Thyroid gland (tissue), 4 donors: ENCODE data around the gene MACIR. TPM values are rescaled to one million over a fixed set of nuclear protein-coding genes. Genes with fewer than 3 reads are reported as not detected.
A peak's percentile ranks its signal among the peaks of the same experiment; 100 is the strongest.

ENCODE experiments used
- DNase-seq, 2 donors: peaks; one replicate each; pipeline ENCODE4 v3.0.0-alpha.2; 2019
- H3K27ac ChIP-seq, 3 donors: fragments of 200-600 bp; sonication (generic); 1 replicate in 2 of 3; 2 replicates in 1 of 3; pipeline ENCODE4 v1.5.1; 2016 to 2019; ENCODE audit warnings: mild to moderate bottlenecking in 1 of 3, moderate library complexity in 1 of 3
- H3K27me3 ChIP-seq: fragments of 200-600 bp; sonication (generic); one replicate; pipeline ENCODE4 v1.5.1; 2019
- H3K36me3 ChIP-seq, 2 donors: fragments of 200-600 bp; sonication (generic); one replicate each; pipeline ENCODE4 v1.5.1; 2016 to 2019
- H3K4me1 ChIP-seq, 2 donors: fragments of 200-600 bp; sonication (generic); one replicate each; pipeline ENCODE4 v1.5.1; 2017 to 2019
- H3K4me3 ChIP-seq, 3 donors: fragments of 200-600 bp; sonication (generic); replicated peaks in 1 of 3; 1 replicate in 2 of 3; 2 replicates in 1 of 3; pipeline ENCODE4 v1.5.1; 2016; ENCODE audit warnings: mild to moderate bottlenecking in 1 of 3
- H3K9me3 ChIP-seq: fragments of 200-600 bp; sonication (generic); one replicate; pipeline ENCODE4 v1.5.1; 2017
- CTCF ChIP-seq, 6 experiments: fragments of 200-600 bp in 3 of 6; fragments of 450-650 bp in 3 of 6; sonication (generic) in 3 of 6; IDR thresholded peaks; one replicate each; pipeline ENCODE4 v1.5.1; 2016 to 2019; ENCODE audit warnings: antibody characterized with exemption in 6 of 6, mild to moderate bottlenecking in 2 of 6, inconsistent platforms in 1 of 6, moderate library complexity in 1 of 6
- POLR2A ChIP-seq, 2 donors: fragments of 450-650 bp; IDR thresholded peaks; one replicate each; pipeline ENCODE4 v1.6.1; 2017; ENCODE audit warnings: antibody characterized with exemption in 2 of 2, mild to moderate bottlenecking in 2 of 2, moderate library complexity in 1 of 2
- WGBS, 2 donors: methylation state at CpG; one replicate each; pipeline ENCODE4 v1.1.5; 2017; 5-methylcytosine and 5-hydroxymethylcytosine counted together
- intact Hi-C: fragments of 100-400 bp; cut with DNase I; formaldehyde crosslinking; loops from one replicate; pipeline ENCODE4 v1.15.1; 2023
- total RNA-seq, 4 donors: library from RNA; depleted of rRNA; stranded (reverse); fragments of >200 nt; gene quantifications; one replicate each; pipeline ENCODE4 v1.2.3, GENCODE V29; 2016

Gene MACIR
- total RNA-seq, 4 donors from 2014 or later, result 9.5 to 17.2 (median 14.9) TPM

- H3K9me3 ChIP-seq, result no peaks in the 10 kb centered on the region
- H3K27me3 ChIP-seq, result no peaks in the 10 kb centered on the region
- peaks cover 21 to 32% of the 10 kb centered on the region in 2 donors for H3K4me1 ChIP-seq
- peak overlapping the region; percentile 10 to 44 (median 14) for H3K27ac ChIP-seq
- 21 to 32% methylated on average over 1 of the region's 1 CpG for WGBS, 2 donors
- intact Hi-C loops, result no loop called here
- H3K36me3 ChIP-seq, result no peaks in the 10 kb centered on the region
- H3K4me3 ChIP-seq, result no peak overlapping the region
- TF ChIP-seq CTCF (IDR thresholded peaks at IDR 0.05) (no peak), POLR2A (IDR thresholded peaks at IDR 0.05) (no peak)
- DNase-seq, result no peak
Measured at GRCh38 chr5:103262422-103262871, 3.9 kb downstream of the MACIR start.

GRCh38 chr5:103263054-103263453, 4.5 kb downstream of the MACIR start:
- WGBS, 2 donors, result 69 to 78% methylated on average over 2 of the region's 2 CpGs
- intact Hi-C loops, result no loop called here
- no peak overlapping the region for H3K4me3 ChIP-seq
- H3K4me1 ChIP-seq, result peaks cover 21 to 29% of the 10 kb centered on the region in 2 donors
- H3K9me3 ChIP-seq, result no peaks in the 10 kb centered on the region
- no peaks in the 10 kb centered on the region for H3K36me3 ChIP-seq
- H3K27ac ChIP-seq, result no peak overlapping the region
- no peaks in the 10 kb centered on the region for H3K27me3 ChIP-seq
- TF ChIP-seq POLR2A (IDR thresholded peaks at IDR 0.05) (no peak), CTCF (IDR thresholded peaks at IDR 0.05) (no peak)
- no peak for DNase-seq

GRCh38 chr5:103264508-103264907, 5.9 kb downstream of the MACIR start:
- intact Hi-C loops, result no loop called here
- H3K4me1 ChIP-seq, result peaks cover 22 to 31% of the 10 kb centered on the region in 2 donors
- DNase-seq, result no peak

GRCh38 chr5:103270581-103270980, 12.0 kb downstream of the MACIR start:
- H3K9me3 ChIP-seq, result no peaks in the 10 kb centered on the region
- intact Hi-C loops, result no loop called here
- H3K4me1 ChIP-seq, result peaks cover 24 to 31% of the 10 kb centered on the region in 2 donors
- no peak for TF ChIP-seq POLR2A (IDR thresholded peaks at IDR 0.05)
- no peak for TF ChIP-seq CTCF (IDR thresholded peaks at IDR 0.05)
- H3K4me3 ChIP-seq, result no peak overlapping the region
- DNase-seq, result no peak
- no peaks in the 10 kb centered on the region for H3K27me3 ChIP-seq
- H3K27ac ChIP-seq, result no peak overlapping the region
- H3K36me3 ChIP-seq, result no peaks in the 10 kb centered on the region

More at GRCh38 chr5:103264508-103264907, 5.9 kb downstream of the MACIR start:
- H3K27ac ChIP-seq, result no peak overlapping the region
- H3K9me3 ChIP-seq, result no peaks in the 10 kb centered on the region
- no peak for TF ChIP-seq CTCF (IDR thresholded peaks at IDR 0.05)
- no peak for TF ChIP-seq POLR2A (IDR thresholded peaks at IDR 0.05)
- H3K4me3 ChIP-seq, result no peak overlapping the region
- H3K36me3 ChIP-seq, result no peaks in the 10 kb centered on the region
- no peaks in the 10 kb centered on the region for H3K27me3 ChIP-seq

GRCh38 chr5:103271570-103272289, 13.2 kb downstream of the MACIR start:
- Histone ChIP-seq H3K4me1 (peaks cover 24 to 31% of the 10 kb centered on the region in 2 donors), H3K36me3 (peaks cover 6% of the 10 kb centered on the region in 2 donors), H3K4me3 (no peak overlapping the region), H3K9me3 (no peaks in the 10 kb centered on the region), H3K27me3 (no peaks in the 10 kb centered on the region), H3K27ac (peak overlapping the region in 2 of 3 donors; percentile 25 to 61)
- intact Hi-C loops, result no loop called here
- WGBS, 2 donors, result 55 to 63% methylated on average over 2 of the region's 2 CpGs
- TF ChIP-seq POLR2A (IDR thresholded peaks at IDR 0.05) (no peak), CTCF (IDR thresholded peaks at IDR 0.05) (no peak)
- no peak for DNase-seq
